Cardiac septum (tissue), 1 donor: ENCODE results near the gene GRM3. TPM values are rescaled to one million over a fixed set of nuclear protein-coding genes. Genes with fewer than 3 reads are reported as not detected.
"Not testable (repeated sequence)": the region's sequence is repeated elsewhere in the genome, so short reads cannot be mapped to it uniquely, and the experiment has no call there.

ENCODE experiments used
- DNase-seq: peaks from one replicate; pipeline ENCODE4 v3.0.0-alpha.2; 2020; ENCODE audit warnings: low spot score
- intact Hi-C: fragments of 100-400 bp; cut with DNase I; formaldehyde crosslinking; loops from one replicate; pipeline ENCODE4 v1.14.0; 2022
- long read RNA-seq: library from polyadenylated mRNA; unstranded; transcript quantifications from one replicate; pipeline ENCODE4 v2.0.0, GENCODE V29; 2021
- total RNA-seq: library from RNA; stranded (reverse); fragmentation: NEBNext Ultra II Directional; extraction: Animal tissue kit (Norgen Biotek cat#: 25700); gene quantifications from one replicate; pipeline ENCODE4 v1.2.1, GENCODE V29; 2021
- donor health status: DM: no; HTN: no; CAD: no.

The GRM3 gene
- 0.22 TPM for total RNA-seq
- long read RNA-seq, full-length matches to known transcripts = 1 of 1 reads
- long read RNA-seq, partial matches to known transcripts = 0 of 1 reads
- long read RNA-seq, other reads (novel, unspliced or antisense) = 0 of 1 reads

DNA sequence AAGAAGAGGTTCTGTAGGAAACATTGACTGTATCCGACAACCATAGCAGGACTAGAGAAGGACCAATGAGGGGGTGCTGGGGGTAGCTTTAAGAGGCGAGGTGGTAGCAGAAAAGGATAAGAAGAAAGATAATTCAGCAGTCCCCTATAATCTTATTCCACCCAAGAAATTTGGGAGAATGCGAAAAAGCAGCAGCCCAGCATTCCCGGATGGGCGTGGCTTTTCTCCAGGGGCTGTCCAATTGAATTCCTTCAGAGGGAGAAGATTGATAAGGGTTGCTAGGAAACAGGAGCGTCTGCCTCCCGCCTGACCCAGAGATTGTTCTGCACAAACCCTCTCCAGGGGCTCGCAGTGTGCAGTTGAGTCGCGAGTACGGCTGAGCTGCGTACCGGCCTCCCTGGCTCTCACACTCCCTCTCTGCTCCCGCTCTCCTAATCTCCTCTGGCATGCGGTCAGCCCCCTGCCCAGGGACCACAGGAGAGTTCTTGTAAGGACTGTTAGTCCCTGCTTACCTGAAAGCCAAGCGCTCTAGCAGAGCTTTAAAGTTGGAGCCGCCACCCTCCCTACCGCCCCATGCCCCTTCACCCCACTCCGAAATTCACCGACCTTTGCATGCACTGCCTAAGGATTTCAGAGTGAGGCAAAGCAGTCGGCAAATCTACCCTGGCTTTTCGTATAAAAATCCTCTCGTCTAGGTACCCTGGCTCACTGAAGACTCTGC lies at the start of gene GRM3:
Gene GRM3, plus strand, starts transcription at position 349 of the 721 bp plus-strand sequence. CDS start 121,237 bp downstream, outside the sequence.
- intact Hi-C loops = no loop called here
- DNase-seq = no peak

DNA sequence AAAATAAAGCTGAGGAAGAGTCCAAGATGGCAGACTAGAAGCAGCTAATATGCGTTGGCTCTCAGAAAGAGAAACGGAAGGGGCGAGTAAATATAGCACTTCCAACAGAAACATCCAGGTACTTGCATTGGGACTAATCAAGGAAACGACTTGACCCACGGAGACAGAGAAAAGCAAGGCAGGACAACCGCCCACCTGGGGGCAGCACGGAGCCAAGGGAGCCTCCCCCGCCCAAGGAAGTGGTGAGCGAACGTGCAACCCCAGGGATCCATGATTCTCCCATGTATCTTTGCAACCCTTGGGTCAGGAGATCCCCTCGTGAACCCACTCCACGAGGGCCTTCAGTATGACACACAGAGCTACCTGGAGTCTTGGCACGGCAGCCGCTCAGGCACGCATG lies 45.4 kb upstream of the GRM3 start:
- DNase-seq = no peak
- intact Hi-C loops = no loop called here

DNA sequence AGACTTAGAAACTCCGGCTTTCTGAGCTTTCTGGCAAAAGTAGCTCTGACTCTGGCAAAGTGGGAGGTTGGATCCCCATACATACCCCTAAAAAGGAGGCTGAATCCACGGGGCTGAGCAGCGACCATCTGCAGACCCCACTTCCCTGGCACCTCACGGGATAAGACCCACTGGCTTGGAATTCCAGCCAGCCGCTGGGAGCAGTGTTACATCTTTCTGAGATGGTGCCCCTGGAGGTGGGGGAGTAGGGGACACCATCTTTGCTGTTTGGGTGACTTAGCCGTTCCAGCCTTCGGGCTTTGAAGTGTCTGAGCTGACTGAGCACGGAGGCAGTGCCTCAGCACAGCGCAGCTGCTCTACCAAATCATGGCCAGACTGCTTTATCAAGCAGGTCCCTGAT lies 45.0 kb upstream of the GRM3 start:
- no peak for DNase-seq
- intact Hi-C loops = no loop called here

DNA sequence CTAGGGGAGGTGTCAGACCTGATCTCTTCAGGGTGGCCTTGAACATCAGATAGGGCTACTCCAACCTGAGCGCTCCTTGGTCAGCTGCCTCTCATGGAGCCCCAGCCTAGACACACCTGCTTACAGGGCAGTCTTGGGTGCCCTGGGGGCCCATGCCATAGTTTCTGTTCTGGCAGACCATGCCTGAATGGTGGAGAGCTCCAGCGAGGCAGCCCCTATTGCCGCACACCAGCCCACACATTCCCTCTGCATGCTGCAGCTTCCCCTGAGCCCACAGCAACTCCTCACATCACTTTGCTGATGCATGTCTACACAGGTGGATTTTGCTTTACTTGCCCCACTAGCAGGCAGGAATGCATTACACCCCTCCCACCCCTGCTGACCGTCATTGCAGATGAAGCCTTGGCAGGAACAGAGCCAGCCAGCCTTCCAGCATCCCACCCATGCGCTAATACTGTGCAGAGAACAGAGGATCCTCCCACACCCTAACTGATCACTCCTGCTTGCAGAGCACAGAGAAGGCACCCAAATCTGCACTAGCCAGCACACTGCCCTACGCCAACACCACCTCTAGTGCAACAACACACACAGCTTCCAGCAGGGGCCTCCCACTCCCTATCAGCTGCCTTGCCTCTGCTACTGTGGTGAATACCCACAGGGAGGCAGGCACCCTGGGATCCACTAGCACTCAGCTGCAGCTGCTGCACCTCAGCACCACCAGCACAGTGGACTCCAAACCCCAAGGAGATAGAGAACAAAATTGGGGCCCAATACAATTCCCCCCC lies 43.0 kb upstream of the GRM3 start:
- no peak for DNase-seq
- intact Hi-C loops = no loop called here

DNA sequence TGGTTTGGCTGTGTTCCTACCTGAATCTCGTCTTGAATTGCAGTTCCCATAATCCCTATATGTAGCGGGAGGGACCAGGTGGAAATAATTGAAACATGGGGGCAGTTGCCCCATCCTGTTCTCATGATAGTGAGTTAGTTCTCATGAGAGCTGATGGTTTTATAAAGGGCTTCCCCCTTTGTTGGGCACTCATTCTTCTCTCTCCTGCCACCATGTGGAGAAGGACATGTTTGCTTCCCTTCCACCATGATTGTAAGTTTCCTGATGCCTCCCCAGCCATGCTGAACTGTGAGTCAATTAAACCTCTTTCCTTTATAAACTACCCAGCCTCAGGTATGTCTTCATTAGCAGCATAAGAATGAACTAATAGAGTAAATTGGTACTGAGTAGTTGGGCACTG lies 28.0 kb upstream of the GRM3 start:
- DNase-seq, intact Hi-C loops: not testable (repeated sequence)

DNA sequence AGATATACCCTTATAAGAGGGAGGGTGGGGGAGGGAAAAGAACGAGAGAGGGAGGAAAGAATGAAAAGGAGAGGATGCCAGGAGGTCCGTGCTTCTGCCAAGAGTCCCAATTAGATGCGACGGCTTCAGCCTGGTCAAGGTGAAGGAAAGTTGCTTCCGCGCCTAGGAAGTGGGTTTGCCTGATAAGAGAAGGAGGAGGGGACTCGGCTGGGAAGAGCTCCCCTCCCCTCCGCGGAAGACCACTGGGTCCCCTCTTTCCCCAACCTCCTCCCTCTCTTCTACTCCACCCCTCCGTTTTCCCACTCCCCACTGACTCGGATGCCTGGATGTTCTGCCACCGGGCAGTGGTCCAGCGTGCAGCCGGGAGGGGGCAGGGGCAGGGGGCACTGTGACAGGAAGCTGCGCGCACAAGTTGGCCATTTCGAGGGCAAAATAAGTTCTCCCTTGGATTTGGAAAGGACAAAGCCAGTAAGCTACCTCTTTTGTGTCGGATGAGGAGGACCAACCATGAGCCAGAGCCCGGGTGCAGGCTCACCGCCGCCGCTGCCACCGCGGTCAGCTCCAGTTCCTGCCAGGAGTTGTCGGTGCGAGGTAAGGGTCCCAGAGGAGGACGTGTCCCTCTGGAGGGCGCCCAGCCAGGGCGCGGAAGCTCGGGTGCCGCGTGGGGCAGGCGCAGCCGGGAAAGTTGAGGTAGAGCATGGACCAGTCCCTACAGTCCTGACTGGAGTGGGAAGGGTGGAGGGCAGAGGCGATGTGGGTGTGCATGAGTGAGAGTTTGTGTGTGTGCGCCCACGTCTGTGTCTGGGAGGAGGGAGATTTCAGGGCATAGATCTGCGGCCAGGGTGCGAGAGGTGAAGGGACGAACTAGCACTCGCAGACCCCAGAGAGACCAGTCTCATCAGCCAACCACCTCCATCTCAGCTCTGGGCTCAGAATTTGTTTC lies 844 bp downstream of the GRM3 start:
- no peak for DNase-seq
- intact Hi-C loops = no loop called here

DNA sequence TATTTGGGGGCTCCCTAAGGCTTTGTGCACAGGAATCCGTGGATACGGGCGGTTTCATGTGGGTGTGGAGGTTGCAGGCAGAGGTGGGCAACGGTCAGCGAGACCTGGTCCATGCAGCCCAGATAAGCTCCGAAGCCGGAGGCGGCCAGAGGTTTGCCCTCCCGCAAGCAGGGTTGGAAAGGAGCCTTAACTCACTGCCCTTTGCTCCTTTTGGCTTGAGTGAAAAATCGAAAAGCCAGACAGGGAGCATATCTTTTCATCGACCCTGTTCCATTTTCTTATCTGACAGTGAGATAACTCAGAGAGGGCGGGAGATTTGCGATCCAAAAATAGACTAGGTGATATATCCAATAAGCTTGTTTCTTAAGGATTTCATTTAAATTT lies 1.5 kb downstream of the GRM3 start:
- DNase-seq = no peak
- intact Hi-C loops = no loop called here

DNA sequence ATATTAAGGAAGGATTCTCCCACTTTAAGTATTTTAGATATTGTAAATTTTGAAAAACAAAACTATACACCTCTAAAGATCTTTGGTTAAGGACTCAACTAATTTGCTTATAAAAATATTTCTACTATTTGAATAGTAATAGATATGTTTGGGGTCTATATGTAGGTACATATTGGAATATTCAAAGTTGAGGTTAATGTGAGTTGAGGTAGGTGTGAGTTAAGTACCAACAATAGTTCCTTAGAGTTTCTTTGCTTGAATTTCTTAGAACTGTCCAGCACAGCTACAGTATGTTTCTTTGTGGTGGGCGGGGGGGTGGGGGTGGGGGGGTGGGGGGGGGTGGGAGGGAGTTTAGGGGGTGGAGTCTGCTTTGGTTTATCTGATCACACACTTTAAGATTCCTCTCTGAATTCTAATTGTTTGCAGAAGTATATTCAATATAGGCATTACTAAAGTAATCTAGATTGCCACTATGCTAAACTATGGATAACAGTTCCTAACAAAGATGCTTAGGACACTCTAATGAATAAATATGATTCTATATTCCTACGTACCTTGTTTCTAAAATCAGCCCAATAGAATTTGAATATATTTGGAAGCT lies 2.1 kb downstream of the GRM3 start:
- intact Hi-C loops = no loop called here
- DNase-seq = no peak

DNA sequence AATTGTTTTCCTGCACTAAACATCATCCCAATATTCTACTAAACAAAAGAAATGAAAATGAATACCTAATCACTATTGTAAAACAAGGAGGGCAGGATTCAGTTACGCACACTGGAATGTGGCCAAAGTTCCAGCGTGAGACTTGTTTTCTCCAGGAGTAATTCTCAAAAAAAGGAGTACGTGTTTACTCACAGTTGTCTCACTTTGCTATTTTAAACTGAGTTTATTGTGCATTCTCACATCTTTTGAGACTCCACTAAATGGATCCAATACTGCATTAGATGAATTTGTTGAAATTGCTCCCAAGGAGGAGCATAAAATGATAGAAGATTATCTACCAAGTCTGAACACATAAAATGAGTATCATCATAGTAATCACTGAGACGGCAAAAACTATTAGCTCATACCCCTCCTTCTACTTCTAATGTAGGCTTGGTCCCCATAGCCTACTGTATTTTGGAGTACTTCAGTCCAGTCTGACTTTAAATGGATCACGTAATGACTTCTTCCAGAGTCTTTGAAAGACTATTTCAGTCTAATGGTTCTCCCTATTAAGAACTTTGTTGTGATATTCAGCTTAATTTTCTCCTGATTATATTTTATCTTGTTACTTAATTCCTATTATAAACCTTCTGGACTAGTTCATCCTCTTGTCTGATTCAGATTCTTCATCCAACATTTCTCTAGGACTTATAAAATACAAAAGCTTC lies 3.8 kb downstream of the GRM3 start:
- intact Hi-C loops = no loop called here
- DNase-seq = no peak

DNA sequence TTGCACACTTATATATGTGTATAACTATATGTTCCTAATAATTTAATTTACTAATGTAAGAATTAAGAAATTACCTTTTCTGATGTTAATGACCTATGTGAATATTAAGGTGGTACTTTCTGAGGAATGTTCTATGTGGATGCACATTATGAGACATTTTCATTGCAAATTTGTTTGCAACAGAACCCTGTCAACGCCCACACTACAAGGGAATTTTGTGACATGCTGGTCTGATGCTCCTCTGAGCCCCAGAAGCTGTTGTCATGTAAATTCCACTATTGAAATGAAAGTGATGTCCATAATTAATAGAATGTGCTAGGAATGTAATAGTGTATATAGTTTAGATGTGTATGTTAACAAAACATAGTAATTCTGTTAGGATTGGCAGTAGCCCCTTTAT lies 4.5 kb downstream of the GRM3 start:
- intact Hi-C loops = no loop called here
- DNase-seq = no peak

DNA sequence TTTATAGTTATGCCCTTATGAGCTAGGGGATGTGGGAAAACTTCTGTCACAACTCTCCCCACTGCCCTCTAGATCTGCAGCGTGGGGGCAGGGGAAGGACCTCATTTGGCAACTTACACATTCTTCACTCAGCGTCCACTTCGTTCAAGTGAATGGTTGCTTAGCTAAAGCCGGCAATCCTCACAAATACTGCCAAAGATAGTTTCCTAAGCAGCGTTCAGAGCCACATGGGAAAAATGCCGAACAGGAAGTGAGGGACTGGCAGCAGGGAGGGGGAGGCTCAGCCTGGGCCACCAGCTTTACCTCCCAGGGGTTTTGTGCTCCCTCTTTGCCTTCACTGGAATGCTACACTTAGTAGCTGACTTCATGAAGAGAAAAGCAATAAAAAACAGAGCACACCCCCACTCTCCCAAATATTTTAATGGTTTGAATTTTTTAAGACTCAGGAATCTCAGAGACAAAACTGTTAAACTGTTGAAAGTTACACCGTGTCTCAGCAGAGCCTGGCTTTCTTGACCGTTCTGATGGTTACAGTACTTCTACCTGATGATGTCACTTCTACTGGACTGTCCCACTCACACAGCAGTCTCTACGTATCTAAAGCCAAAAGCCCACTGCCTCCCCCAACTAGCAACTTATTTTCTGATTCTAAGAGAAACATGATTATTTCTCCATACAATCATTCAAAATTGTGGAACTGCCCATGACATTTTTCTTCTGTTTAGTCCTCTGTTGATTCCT lies 10.4 kb downstream of the GRM3 start:
- intact Hi-C loops = no loop called here
- DNase-seq = no peak

DNA sequence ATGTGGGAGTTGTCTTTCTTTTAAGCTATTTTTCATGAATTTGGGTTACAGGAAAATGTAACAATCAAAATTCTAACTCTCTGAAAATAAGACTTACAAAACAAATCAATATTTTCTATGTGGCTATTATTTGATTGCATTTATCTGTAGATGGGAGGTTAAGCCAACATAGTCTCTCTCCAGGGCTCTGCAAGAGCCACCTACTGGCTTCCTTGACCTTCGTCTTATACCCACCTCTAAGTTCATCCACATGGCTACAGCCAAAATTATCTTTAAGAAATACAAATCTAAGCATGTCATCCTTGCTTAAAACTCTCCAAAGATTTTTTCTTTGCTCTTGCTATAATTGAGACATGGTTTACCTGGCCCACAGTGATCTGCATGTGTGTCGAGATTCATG lies 14.2 kb downstream of the GRM3 start:
- intact Hi-C loops = no loop called here
- DNase-seq = no peak

DNA sequence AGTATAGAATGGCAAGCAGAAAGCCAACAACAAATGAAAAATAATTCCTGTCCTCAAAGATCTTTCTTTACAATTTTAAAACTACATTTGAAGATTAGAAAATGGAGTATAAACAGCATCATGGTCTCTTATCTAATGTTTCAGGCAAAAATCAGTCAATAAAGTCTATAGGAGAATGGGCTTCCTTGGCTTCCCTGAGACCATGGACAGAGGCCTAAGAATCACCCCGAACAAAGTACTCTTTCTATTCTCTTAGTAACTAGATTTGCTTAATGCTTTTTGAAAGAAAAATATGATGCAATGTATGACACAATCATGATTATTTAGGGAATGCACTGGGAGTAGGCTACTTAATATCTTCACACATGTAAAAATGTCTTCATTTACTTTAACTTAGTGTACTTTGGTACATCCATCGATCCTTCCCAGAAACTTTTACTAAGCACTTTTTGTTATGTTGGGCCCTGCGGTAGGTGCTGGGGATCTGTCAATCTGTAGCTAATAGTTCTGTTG lies 17.3 kb downstream of the GRM3 start:
- intact Hi-C loops = loop anchor here (10.0 kb wide), 1 partner anchor 154 kb away; no protein-coding TSS in a partner anchor

DNA sequence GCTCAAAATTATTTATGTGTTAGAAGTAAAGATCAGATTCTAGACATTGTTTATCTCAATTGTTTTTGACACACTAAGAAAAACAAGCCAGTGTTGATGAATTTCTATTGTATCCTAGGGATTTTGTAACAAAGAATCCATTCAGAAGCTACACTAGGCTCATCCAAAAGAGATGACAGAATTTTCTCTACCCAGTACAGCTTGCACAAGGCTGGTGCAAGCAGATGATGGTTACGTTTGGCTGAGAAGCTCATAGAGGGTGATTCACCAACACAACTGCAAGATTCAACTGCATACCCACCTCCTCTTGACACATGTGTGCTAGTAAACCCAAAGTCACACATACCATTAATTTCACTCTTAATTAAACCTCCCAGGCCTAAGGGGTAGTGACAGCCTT lies 20.8 kb downstream of the GRM3 start:
- no peak for DNase-seq
- intact Hi-C loops = loop anchor here (10.0 kb wide), 1 partner anchor 150 kb away; no protein-coding TSS in a partner anchor

More for the DNA sequence above, 17.3 kb downstream of the GRM3 start:
- DNase-seq = no peak

DNA sequence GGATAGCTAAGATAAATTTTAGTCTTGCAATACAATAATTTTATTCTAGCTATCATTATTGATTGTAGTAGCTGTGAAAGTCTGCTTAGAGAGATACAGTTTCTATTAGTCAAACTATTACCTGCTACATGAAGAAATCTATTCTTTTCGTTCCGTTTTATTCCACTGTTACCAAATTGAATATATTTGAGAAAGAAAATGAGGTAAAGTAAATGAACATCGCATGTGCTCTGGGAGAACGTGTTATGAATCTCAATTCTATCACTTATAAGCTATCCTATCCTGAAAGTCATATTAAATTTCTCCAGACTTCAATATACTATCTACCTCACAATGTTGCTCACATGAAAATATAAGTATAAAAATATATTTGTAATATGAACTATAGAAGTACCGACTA lies 21.3 kb downstream of the GRM3 start:
- DNase-seq = no peak
- intact Hi-C loops = loop anchor here (10.0 kb wide), 1 partner anchor 150 kb away; no protein-coding TSS in a partner anchor

DNA sequence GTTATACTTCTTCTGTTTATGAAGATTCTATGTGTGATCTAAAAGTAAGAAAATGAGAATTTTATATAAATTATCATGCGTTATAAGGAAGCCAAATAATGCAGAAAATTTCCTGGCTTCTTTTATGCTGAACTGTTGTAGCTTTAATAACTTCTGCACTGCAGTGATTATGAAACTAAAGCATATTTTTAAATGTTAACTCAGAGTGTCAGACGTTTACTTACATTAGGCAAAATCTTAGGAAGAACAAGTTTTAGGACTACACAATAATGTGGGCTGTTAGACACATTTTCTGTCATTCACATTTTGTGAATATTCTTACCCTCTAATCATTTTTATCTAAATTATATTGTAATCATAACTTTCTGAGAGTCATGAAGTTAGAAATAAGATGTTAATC lies 22.0 kb downstream of the GRM3 start:
- intact Hi-C loops = loop anchor here (10.0 kb wide), 1 partner anchor 149 kb away; no protein-coding TSS in a partner anchor
- no peak for DNase-seq

DNA sequence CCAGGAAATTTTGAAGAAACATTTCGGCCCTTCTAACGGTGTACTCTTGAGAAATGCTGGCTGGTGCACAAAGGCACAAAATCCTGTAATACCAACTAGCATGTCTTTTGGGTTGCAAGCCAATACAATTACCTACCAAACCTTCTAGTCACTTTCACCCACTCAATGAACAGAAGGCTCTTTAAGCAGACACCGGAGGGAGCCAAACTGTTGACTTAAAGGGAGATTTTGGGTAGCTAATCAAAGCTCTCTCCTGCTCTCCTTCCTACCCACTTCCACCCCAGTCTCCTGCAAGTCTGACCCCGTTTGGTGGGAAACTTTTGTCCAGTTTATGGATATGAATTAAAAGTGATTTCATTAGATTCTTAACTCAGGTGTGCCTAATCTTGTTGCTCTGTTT lies 24.0 kb downstream of the GRM3 start:
- intact Hi-C loops = loop anchor here (10.0 kb wide), 1 partner anchor 147 kb away; no protein-coding TSS in a partner anchor

DNA sequence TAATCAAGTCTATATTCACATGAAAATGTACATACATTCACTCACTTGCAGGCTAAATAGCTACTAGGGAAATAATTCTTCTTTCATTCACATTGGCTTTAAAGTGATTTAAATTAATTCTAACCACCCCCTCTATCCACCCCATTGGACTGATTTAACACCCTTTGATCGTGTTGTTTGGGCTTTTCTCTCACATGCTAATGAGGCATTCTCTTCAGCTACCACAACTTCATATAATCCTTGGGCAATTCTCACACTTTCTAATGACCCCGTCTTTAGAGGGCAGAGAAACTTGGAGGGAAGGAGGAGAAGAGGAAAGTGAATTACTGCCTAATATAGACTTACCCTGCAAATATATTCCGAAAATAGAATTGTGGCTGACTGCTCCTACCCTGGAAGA lies 24.6 kb downstream of the GRM3 start:
- intact Hi-C loops = loop anchor here (10.0 kb wide), 1 partner anchor 146 kb away; no protein-coding TSS in a partner anchor
- DNase-seq = no peak

More for the DNA sequence above, 24.0 kb downstream of the GRM3 start:
- no peak for DNase-seq
